ENCODE results near the gene ACLY. TPM values are rescaled to one million over a fixed set of nuclear protein-coding genes. Genes with fewer than 3 reads are reported as not detected.

The ACLY gene
- total and polyA plus RNA-seq, 12 donors: 12.1 to 42.2 (median 25.2) TPM

GRCh38 chr17:41868568-41868967 lies 50.2 kb downstream of the ACLY start:
- Histone ChIP-seq H3K27ac (no peak overlapping the region), H3K27me3 (no peaks in the 10 kb centered on the region), H3K36me3 (peaks cover 0 to 72% (median 21%) of the 10 kb centered on the region in 9 donors), H3K9me3 (no peaks in the 10 kb centered on the region), H3K4me1 (peaks cover 5 to 18% (median 12%) of the 10 kb centered on the region in 9 donors), H3K4me3 (no peak overlapping the region)
- WGBS, 2 donors: 69 to 82% methylated on average over 3 of the region's 3 CpGs
- intact Hi-C loops (cut with DNase I): no loop called here
- DNase-seq: no peak
- no peak for TF ChIP-seq CTCF (IDR thresholded peaks at IDR 0.05)
- ATAC-seq: no peak

- DNase-seq (no peak), ATAC-seq (no peak)
- peak overlapping the region in 8 of 10 donors; percentile 87 to 96 (median 94) for H3K27ac ChIP-seq
- TF ChIP-seq CTCF (IDR thresholded peaks at IDR 0.05): no peak
- no peaks in the 10 kb centered on the region for H3K27me3 ChIP-seq
- H3K36me3 ChIP-seq: peaks cover 0 to 42% (median 9%) of the 10 kb centered on the region in 9 donors
- peaks cover 5 to 48% (median 35%) of the 10 kb centered on the region in 9 donors for H3K4me1 ChIP-seq
- WGBS, 2 donors: 1% methylated on average over 10 of the region's 10 CpGs
- H3K4me3 ChIP-seq: peak overlapping the region in 9 of 10 donors; percentile 86 to 100 (median 95)
- intact Hi-C loops (cut with DNase I): no loop called here
- H3K9me3 ChIP-seq: no peaks in the 10 kb centered on the region
Observed at GRCh38 chr17:41865596-41865893, 53.2 kb downstream of the ACLY start.

- intact Hi-C loops (cut with DNase I): no loop called here
- Histone ChIP-seq H3K9me3 (no peaks in the 10 kb centered on the region), H3K27me3 (no peaks in the 10 kb centered on the region), H3K27ac (peak within 1 kb of the TSS; percentile 49 to 96 (median 92)), H3K4me3 (peak within 1 kb of the TSS; percentile 86 to 100 (median 96)), H3K36me3 (peaks cover 0 to 36% (median 6%) of the 10 kb centered on the region in 9 donors), H3K4me1 (peaks cover 5 to 53% (median 39%) of the 10 kb centered on the region in 9 donors)
- WGBS, 2 donors: 0% methylated on average over 88 to 90 of the region's 90 CpGs
- peak in 3 of 9 donors; percentile 11 to 34 (median 31) for TF ChIP-seq CTCF (IDR thresholded peaks at IDR 0.05)
- ATAC-seq (peak; percentile 96 to 99 (median 98)), DNase-seq (peak; percentile 87)
Observed at GRCh38 chr17:41864836-41865595, 53.7 kb downstream of the ACLY start, which contains the start of gene KLHL11. Gene KLHL11, minus strand, starts transcription at chr17:41865423. Its CDS starts 53 bp downstream, at chr17:41865370.

GRCh38 chr17:41864498-41864835 lies 54.3 kb downstream of the ACLY start:
- Histone ChIP-seq H3K27me3 (no peaks in the 10 kb centered on the region), H3K36me3 (peaks cover 0 to 31% (median 6%) of the 10 kb centered on the region in 9 donors), H3K4me3 (peak overlapping the region; percentile 86 to 100 (median 96)), H3K4me1 (peaks cover 5 to 59% (median 39%) of the 10 kb centered on the region in 9 donors), H3K9me3 (no peaks in the 10 kb centered on the region), H3K27ac (peak overlapping the region; percentile 49 to 96 (median 92))
- TF ChIP-seq CTCF (IDR thresholded peaks at IDR 0.05): no peak
- ATAC-seq (peak in 6 of 8 donors; percentile 47 to 69 (median 60)), DNase-seq (no peak)
- intact Hi-C loops (cut with DNase I): no loop called here
- WGBS, 2 donors: 1 to 2% methylated on average over 24 to 25 of the region's 25 CpGs

Measured in heart right ventricle (tissue), 16 donors.